Activated CD8-positive, alpha-beta T cell treated with anti-CD3 and anti-CD28 coated beads for 36 hours (primary cell): ENCODE results near the gene PDE6C. TPM values are rescaled to one million over a fixed set of nuclear protein-coding genes. Genes with fewer than 3 reads are reported as not detected.

Experiments
- ATAC-seq: fragments of 200-7000 bp; cut with Tn5 transposase; one replicate; pipeline ENCODE4 v1.10.0; 2021; ENCODE audit warnings: mild to moderate bottlenecking, moderate library complexity
- CTCF ChIA-PET: fragments of 350-600 bp; sonication (Branson Sonifier 250); formaldehyde crosslinking; loops from one replicate; lab custom pipeline; 2021; ENCODE audit warnings: antibody characterized with exemption; lab: Charles Lee
- POLR2A ChIA-PET: fragments of 350-600 bp; sonication (Branson Sonifier 250); formaldehyde crosslinking; loops from one replicate; lab custom pipeline; 2021; ENCODE audit warnings: antibody characterized with exemption; lab: Charles Lee
- DNase-seq: peaks from one replicate; pipeline ENCODE4 v3.0.0-alpha.2; 2020
- H3K27ac Mint-ChIP-seq: one replicate; pipeline ENCODE4 v1.8.0; 2021; ENCODE audit warnings: mild to moderate bottlenecking, mixed read lengths
- H3K27me3 Mint-ChIP-seq: one replicate; pipeline ENCODE4 v1.8.0; 2021; ENCODE audit warnings: mixed read lengths
- H3K36me3 Mint-ChIP-seq: one replicate; pipeline ENCODE4 v1.8.0; 2021; ENCODE audit warnings: low read depth, mixed read lengths
- H3K4me1 Mint-ChIP-seq: one replicate; pipeline ENCODE4 v1.8.0; 2021; ENCODE audit warnings: low read depth, mixed read lengths
- H3K4me3 Mint-ChIP-seq: one replicate; pipeline ENCODE4 v1.8.0; 2021; ENCODE audit warnings: mild to moderate bottlenecking, moderate library complexity, mixed read lengths
- H3K9me3 Mint-ChIP-seq: one replicate; pipeline ENCODE4 v1.8.0; 2021; ENCODE audit warnings: mixed read lengths
- intact Hi-C: fragments of 100-400 bp; cut with micrococcal nuclease; formaldehyde crosslinking; loops from one replicate; pipeline ENCODE4 v1.10.0; 2022
- total RNA-seq, 2 experiments: library from RNA; stranded (reverse); gene quantifications; one replicate each; pipeline ENCODE4 v1.2.3, GENCODE V29; 2021
- TF ChIP-seq, protein P1 (sequence below): fragments of 200-600 bp; IDR thresholded peaks from one replicate; pipeline ENCODE4 v1.8.0; 2022; ENCODE audit warnings: antibody characterized with exemption, mild to moderate bottlenecking

Gene PDE6C
- total RNA-seq, 2 experiments from 2014 or later: not detected

DNA sequence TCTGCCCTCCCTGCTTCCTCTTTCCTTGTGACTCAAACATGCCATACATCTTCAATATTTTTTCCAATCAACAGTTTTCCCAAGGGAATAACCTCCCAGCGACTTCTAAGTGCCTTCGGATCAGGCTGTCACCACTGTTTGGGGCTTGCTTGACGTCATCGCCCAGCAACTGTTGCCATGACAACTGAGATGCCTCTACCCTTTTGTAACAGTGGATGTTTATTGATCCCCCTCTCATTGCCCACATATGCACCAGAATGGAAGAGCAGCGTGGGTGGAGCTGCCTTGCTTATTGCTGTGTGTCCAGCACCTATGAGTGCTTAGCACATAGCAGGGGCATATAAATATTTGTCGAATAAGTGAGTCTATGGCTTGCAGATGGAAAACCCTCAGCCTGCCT is 31.5 kb upstream of the PDE6C start:
- Mint-ChIP-seq H3K4me3 (no peak overlapping the region), H3K27me3 (peaks cover 6% of the 10 kb centered on the region), H3K4me1 (no peaks in the 10 kb centered on the region), H3K36me3 (no peaks in the 10 kb centered on the region), H3K9me3 (peaks cover 4% of the 10 kb centered on the region), H3K27ac (no peak overlapping the region)
- CTCF ChIA-PET: no interaction called here
- intact Hi-C loops: no loop called here
- DNase-seq: no peak
- ATAC-seq: no peak
- POLR2A ChIA-PET: no interaction called here
- TF ChIP-seq, protein P1, sequence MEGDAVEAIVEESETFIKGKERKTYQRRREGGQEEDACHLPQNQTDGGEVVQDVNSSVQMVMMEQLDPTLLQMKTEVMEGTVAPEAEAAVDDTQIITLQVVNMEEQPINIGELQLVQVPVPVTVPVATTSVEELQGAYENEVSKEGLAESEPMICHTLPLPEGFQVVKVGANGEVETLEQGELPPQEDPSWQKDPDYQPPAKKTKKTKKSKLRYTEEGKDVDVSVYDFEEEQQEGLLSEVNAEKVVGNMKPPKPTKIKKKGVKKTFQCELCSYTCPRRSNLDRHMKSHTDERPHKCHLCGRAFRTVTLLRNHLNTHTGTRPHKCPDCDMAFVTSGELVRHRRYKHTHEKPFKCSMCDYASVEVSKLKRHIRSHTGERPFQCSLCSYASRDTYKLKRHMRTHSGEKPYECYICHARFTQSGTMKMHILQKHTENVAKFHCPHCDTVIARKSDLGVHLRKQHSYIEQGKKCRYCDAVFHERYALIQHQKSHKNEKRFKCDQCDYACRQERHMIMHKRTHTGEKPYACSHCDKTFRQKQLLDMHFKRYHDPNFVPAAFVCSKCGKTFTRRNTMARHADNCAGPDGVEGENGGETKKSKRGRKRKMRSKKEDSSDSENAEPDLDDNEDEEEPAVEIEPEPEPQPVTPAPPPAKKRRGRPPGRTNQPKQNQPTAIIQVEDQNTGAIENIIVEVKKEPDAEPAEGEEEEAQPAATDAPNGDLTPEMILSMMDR: no peak

DNA sequence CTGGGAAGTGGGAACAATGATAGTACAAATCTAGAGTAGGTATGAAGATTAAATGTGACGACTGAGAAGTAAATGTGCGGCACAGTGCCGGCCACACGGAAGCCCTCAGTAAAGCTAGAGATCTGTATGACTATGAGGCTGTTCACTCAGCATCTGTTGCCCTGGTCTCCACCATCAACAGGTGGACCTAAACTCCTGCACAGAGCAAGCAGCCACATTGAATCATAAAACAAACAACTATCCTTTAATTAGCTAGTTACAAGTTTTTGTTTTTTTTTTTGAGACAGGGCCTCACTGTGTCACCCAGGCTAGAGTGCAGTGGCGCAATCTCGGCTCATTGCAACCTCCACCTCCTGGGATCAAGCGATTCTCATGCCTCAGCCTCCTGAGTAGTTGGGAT is 27.9 kb upstream of the PDE6C start:
- ChIA-PET CTCF (no interaction called here), POLR2A (no interaction called here)
- Mint-ChIP-seq H3K27me3 (peaks cover 7% of the 10 kb centered on the region), H3K36me3 (no peaks in the 10 kb centered on the region), H3K9me3 (peaks cover under 1% of the 10 kb centered on the region), H3K4me3 (no peak overlapping the region), H3K4me1 (no peaks in the 10 kb centered on the region), H3K27ac (no peak overlapping the region)
- DNase-seq (no peak), ATAC-seq (no peak)
- intact Hi-C loops: no loop called here
- TF ChIP-seq, protein P1: no peak

DNA sequence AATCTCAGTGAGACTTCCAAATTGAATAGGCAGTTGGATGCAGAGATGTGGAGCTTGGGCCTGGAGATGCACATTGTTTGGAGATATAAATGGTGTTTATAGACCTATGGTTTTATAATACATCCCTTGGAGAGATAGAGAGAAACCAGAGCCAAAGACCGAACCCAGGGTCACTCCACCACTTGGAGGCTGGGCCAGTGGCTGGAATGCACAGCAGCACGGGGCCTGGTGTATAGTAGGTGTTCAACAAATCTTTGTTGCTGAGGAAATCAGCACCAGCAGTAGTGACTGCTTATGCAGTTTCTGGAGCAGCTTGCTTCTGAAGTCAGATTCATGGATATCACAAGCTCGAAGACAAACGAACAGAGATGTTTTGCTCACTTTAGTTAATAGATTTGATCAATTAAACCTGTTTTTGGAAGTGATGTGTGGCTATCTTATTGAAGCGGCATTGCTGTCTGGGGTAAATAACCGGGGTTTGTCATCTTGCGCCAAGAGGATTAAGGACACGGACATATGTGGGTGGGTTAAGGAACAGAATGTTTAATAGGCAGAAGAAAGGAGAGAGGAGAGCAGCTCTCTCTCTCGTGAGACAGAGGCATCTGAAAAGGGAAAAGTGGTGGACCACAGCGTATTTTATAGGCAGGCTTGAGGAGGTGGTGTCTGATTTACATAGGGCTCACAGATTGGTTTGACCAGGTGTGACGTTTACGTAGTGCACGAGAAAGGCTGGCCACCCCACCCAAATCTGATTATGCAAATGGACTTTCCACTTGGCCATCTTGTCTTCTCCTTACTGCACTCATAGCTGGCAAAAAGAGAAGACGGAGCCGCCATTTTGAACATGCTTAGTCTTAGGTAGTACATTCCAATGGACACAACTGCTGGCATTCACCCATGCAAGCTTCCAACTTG is 22.4 kb upstream of the PDE6C start:
- Mint-ChIP-seq H3K4me1 (no peaks in the 10 kb centered on the region), H3K27me3 (peaks cover 3% of the 10 kb centered on the region), H3K36me3 (no peaks in the 10 kb centered on the region), H3K9me3 (no peaks in the 10 kb centered on the region), H3K27ac (no peak overlapping the region), H3K4me3 (no peak overlapping the region)
- TF ChIP-seq, protein P1: no peak
- ChIA-PET POLR2A (no interaction called here), CTCF (no interaction called here)
- ATAC-seq (no peak), DNase-seq (no peak)
- intact Hi-C loops: no loop called here

DNA sequence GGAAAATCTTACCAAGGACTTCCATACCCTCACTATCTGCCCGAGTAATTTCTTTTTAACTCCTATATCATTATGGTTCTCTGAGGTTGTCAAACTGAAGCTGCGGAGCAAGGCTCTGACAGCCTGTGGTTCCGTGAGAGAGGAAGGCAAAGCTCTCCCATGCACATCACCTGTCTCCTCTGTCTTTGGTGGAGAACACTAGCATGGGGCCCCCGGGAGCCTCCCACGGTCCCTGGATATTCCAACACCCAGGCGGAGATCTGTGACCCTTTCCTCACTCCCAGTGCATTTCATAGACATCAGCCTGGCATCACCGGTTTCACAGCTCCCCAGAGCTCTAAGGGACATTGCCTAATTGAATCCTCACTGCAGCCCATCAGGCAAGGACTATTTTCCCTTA is 21.7 kb upstream of the PDE6C start:
- CTCF ChIA-PET: no interaction called here
- no peak overlapping the region for H3K4me3 Mint-ChIP-seq
- intact Hi-C loops: no loop called here

More for the DNA sequence above, 21.7 kb upstream of the PDE6C start:
- TF ChIP-seq, protein P1: no peak
- DNase-seq: no peak
- ATAC-seq: no peak
- no peaks in the 10 kb centered on the region for H3K9me3 Mint-ChIP-seq
- no peaks in the 10 kb centered on the region for H3K36me3 Mint-ChIP-seq
- no peaks in the 10 kb centered on the region for H3K4me1 Mint-ChIP-seq
- peaks cover 3% of the 10 kb centered on the region for H3K27me3 Mint-ChIP-seq
- no peak overlapping the region for H3K27ac Mint-ChIP-seq
- POLR2A ChIA-PET: no interaction called here
